Urinary bladder (tissue), 4 donors: ENCODE measurements around the gene PRDX5. TPM values are rescaled to one million over a fixed set of nuclear protein-coding genes. Genes with fewer than 3 reads are reported as not detected.
"Not testable (repeated sequence)": the region's sequence is repeated elsewhere in the genome, so short reads cannot be mapped to it uniquely, and the experiment has no call there.

Experiments
- DNase-seq: peaks from one replicate; pipeline ENCODE4 v3.0.0-alpha.2; 2015; ENCODE audit errors: extremely low spot score
- H3K27ac ChIP-seq: one replicate; pipeline ENCODE4 v1.5.1; 2013; ENCODE audit warnings: low read depth, mild to moderate bottlenecking, moderate library complexity
- H3K36me3 ChIP-seq: one replicate; pipeline ENCODE4 v1.6.1; 2013; ENCODE audit warnings: mild to moderate bottlenecking, moderate library complexity; ENCODE audit not compliant: insufficient read depth
- H3K4me1 ChIP-seq: one replicate; pipeline ENCODE4 v1.6.1; 2013; ENCODE audit warnings: mild to moderate bottlenecking, moderate library complexity; ENCODE audit not compliant: insufficient read depth
- H3K4me3 ChIP-seq: one replicate; pipeline ENCODE4 v1.5.1; 2013; ENCODE audit warnings: low read depth, low read length
- WGBS: extraction: QIAGEN DNeasy Blood & Tissue Kit; methylation state at CpG from one replicate; pipeline ENCODE4 v1.1.7; 2013; 5-methylcytosine and 5-hydroxymethylcytosine counted together
- polyA plus RNA-seq: library from polyadenylated mRNA; stranded (reverse); fragments of 200-250 nt; gene quantifications from one replicate; pipeline ENCODE4 v1.2.3, GENCODE V29; 2013
- total RNA-seq: library from RNA; depleted of rRNA; stranded (reverse); fragments of >200 nt; gene quantifications from one replicate; pipeline ENCODE4 v1.2.3, GENCODE V29; 2014
- donor health status: healthy with polysubstance abuse.
- donor health status: healthy.

Gene PRDX5
- total and polyA plus RNA-seq, 2 donors: 69.0 to 294 TPM

- Histone ChIP-seq H3K4me1 (no peaks in the 10 kb centered on the region), H3K4me3 (peak overlapping the region; percentile 74), H3K27ac (peak overlapping the region; percentile 96), H3K36me3 (peaks cover 2% of the 10 kb centered on the region)
- no peak for DNase-seq
- WGBS: 26% methylated on average over 19 of the region's 19 CpGs
These were observed 1.1 kb downstream of the PRDX5 start for GRCh38 chr11:64318766-64319761.

- H3K27ac ChIP-seq: peak overlapping the region; percentile 49
- WGBS: 94% methylated on average over 7 of the region's 7 CpGs
- DNase-seq: no peak
- no peak overlapping the region for H3K4me3 ChIP-seq
- H3K4me1 ChIP-seq: no peaks in the 10 kb centered on the region
- peaks cover 2% of the 10 kb centered on the region for H3K36me3 ChIP-seq
These were observed 2.6 kb downstream of the PRDX5 start for GRCh38 chr11:64320556-64320955.

- Histone ChIP-seq H3K4me1 (no peaks in the 10 kb centered on the region), H3K4me3 (no peak overlapping the region), H3K36me3 (peaks cover 2% of the 10 kb centered on the region), H3K27ac (peak overlapping the region; percentile 73)
- DNase-seq: no peak
- WGBS: 85% methylated on average over 5 of the region's 5 CpGs
These were observed 3.1 kb downstream of the PRDX5 start for GRCh38 chr11:64321026-64321425.

GRCh38 chr11:64321533-64321932 is 3.6 kb downstream of the PRDX5 start:
- no peak for DNase-seq

GRCh38 chr11:64322925-64323260 is 5.0 kb downstream of the PRDX5 start:
- no peak for DNase-seq
- 84% methylated on average over 7 of the region's 7 CpGs for WGBS
- H3K36me3 ChIP-seq: peaks cover 2% of the 10 kb centered on the region
- no peaks in the 10 kb centered on the region for H3K4me1 ChIP-seq
- H3K27ac ChIP-seq: no peak overlapping the region
- H3K4me3 ChIP-seq: no peak overlapping the region

More at GRCh38 chr11:64321533-64321932, 3.6 kb downstream of the PRDX5 start:
- no peak overlapping the region for H3K4me3 ChIP-seq
- 79% methylated on average over 5 of the region's 5 CpGs for WGBS
- H3K27ac ChIP-seq: peak overlapping the region; percentile 73
- no peaks in the 10 kb centered on the region for H3K4me1 ChIP-seq
- peaks cover 2% of the 10 kb centered on the region for H3K36me3 ChIP-seq

- H3K36me3 ChIP-seq: peaks cover 2% of the 10 kb centered on the region
- H3K4me1 ChIP-seq: no peaks in the 10 kb centered on the region
- 68% methylated on average over 5 of the region's 5 CpGs for WGBS
- no peak overlapping the region for H3K4me3 ChIP-seq
- DNase-seq: no peak
- no peak overlapping the region for H3K27ac ChIP-seq
These were observed 5.5 kb downstream of the PRDX5 start for GRCh38 chr11:64323373-64323772.

- WGBS: 83% methylated on average over 4 of the region's 4 CpGs
- H3K27ac ChIP-seq: peak overlapping the region; percentile 56
- H3K4me1 ChIP-seq, H3K4me3 ChIP-seq, DNase-seq, H3K36me3 ChIP-seq: not testable (repeated sequence)
These were observed 6.1 kb downstream of the PRDX5 start for GRCh38 chr11:64323984-64324383.

- no peak overlapping the region for H3K4me3 ChIP-seq
- peaks cover 2% of the 10 kb centered on the region for H3K36me3 ChIP-seq
- no peak for DNase-seq
- H3K27ac ChIP-seq: peak overlapping the region; percentile 28
- no peaks in the 10 kb centered on the region for H3K4me1 ChIP-seq
- WGBS: 58% methylated on average over 11 of the region's 11 CpGs
These were observed 7.0 kb downstream of the PRDX5 start for GRCh38 chr11:64324692-64325469.

- H3K4me1 ChIP-seq: peaks cover 2% of the 10 kb centered on the region
- H3K27ac ChIP-seq: no peak overlapping the region
- no peaks in the 10 kb centered on the region for H3K36me3 ChIP-seq
- WGBS: 93% methylated on average over 2 of the region's 2 CpGs
- H3K4me3 ChIP-seq: no peak overlapping the region
- DNase-seq: no peak
These were observed 9.5 kb downstream of the PRDX5 start for GRCh38 chr11:64327375-64327774.

- 91% methylated on average over 3 of the region's 3 CpGs for WGBS
- no peak for DNase-seq
- Histone ChIP-seq H3K4me1 (peaks cover 2% of the 10 kb centered on the region), H3K27ac (no peak overlapping the region), H3K4me3 (no peak overlapping the region), H3K36me3 (no peaks in the 10 kb centered on the region)
These were observed 10.1 kb downstream of the PRDX5 start for GRCh38 chr11:64327993-64328392.

- Histone ChIP-seq H3K4me1 (peaks cover 2% of the 10 kb centered on the region), H3K36me3 (no peaks in the 10 kb centered on the region), H3K27ac (no peak overlapping the region), H3K4me3 (no peak overlapping the region)
- DNase-seq: no peak
- WGBS: 79% methylated on average over 11 of the region's 11 CpGs
These were observed 13.0 kb downstream of the PRDX5 start for GRCh38 chr11:64330888-64331287.

GRCh38 chr11:64331569-64332371 is 13.8 kb downstream of the PRDX5 start:
- WGBS: 36% methylated on average over 20 of the region's 20 CpGs
- Histone ChIP-seq H3K4me3 (no peak overlapping the region), H3K27ac (no peak overlapping the region), H3K36me3 (no peaks in the 10 kb centered on the region), H3K4me1 (peaks cover 2% of the 10 kb centered on the region)
- DNase-seq: no peak

GRCh38 chr11:64333556-64333955 is 15.6 kb downstream of the PRDX5 start:
- 88% methylated on average over 8 of the region's 8 CpGs for WGBS
- Histone ChIP-seq H3K27ac (no peak overlapping the region), H3K4me3 (no peak overlapping the region), H3K36me3 (no peaks in the 10 kb centered on the region), H3K4me1 (peaks cover 2% of the 10 kb centered on the region)
- no peak for DNase-seq
